ENCODE measurements around the gene FBXL3. TPM values are rescaled to one million over a fixed set of nuclear protein-coding genes. Genes with fewer than 3 reads are reported as not detected.

The FBXL3 gene
- total and polyA plus RNA-seq, 9 donors: 27.6 to 40.7 (median 35.5) TPM

GRCh38 chr13:77053192-77053591, 26.2 kb upstream of the FBXL3 start:
- no peak for DNase-seq
- Histone ChIP-seq H3K4me1 (ENCODE audit: control insufficient read depth, insufficient read depth, low read length) (no peaks in the 10 kb centered on the region), H3K27ac (ENCODE audit: low read length) (no peak overlapping the region), H3K36me3 (ENCODE audit: control insufficient read depth, insufficient read depth, low read length) (peaks cover 32% of the 10 kb centered on the region), H3K4me3 (ENCODE audit: low read length) (no peak overlapping the region), H3K27me3 (ENCODE audit: control insufficient read depth, insufficient read depth, low read length) (no peaks in the 10 kb centered on the region), H3K9me3 (replicated peaks; ENCODE audit: control insufficient read depth, low read depth, low read length) (no peaks in the 10 kb centered on the region)
- WGBS (ENCODE audit: insufficient coverage): no CpG with 5 or more reads among the region's 4 CpGs

- Histone ChIP-seq H3K27me3 (ENCODE audit: control insufficient read depth, insufficient read depth, low read length) (no peaks in the 10 kb centered on the region), H3K27ac (ENCODE audit: low read length) (no peak overlapping the region), H3K4me3 (ENCODE audit: low read length) (no peak overlapping the region), H3K4me1 (ENCODE audit: control insufficient read depth, insufficient read depth, low read length) (no peaks in the 10 kb centered on the region), H3K9me3 (replicated peaks; ENCODE audit: control insufficient read depth, low read depth, low read length) (no peaks in the 10 kb centered on the region), H3K36me3 (ENCODE audit: control insufficient read depth, insufficient read depth, low read length) (peaks cover 37% of the 10 kb centered on the region)
- DNase-seq: no peak
- WGBS (ENCODE audit: insufficient coverage): 55% methylated on average over 2 of the region's 4 CpGs
Measured at GRCh38 chr13:77048681-77049080, 21.7 kb upstream of the FBXL3 start.

- H3K27me3 ChIP-seq (ENCODE audit: control insufficient read depth, insufficient read depth, low read length): no peaks in the 10 kb centered on the region
- no peaks in the 10 kb centered on the region for H3K4me1 ChIP-seq (ENCODE audit: control insufficient read depth, insufficient read depth, low read length)
- DNase-seq: no peak
- 84% methylated on average over 5 of the region's 8 CpGs for WGBS (ENCODE audit: insufficient coverage)
- H3K9me3 ChIP-seq (replicated peaks; ENCODE audit: control insufficient read depth, low read depth, low read length): no peaks in the 10 kb centered on the region
- no peak overlapping the region for H3K27ac ChIP-seq (ENCODE audit: low read length)
- H3K4me3 ChIP-seq (ENCODE audit: low read length): no peak overlapping the region
- peaks cover 35% of the 10 kb centered on the region for H3K36me3 ChIP-seq (ENCODE audit: control insufficient read depth, insufficient read depth, low read length)
Measured at GRCh38 chr13:77047649-77048343, 20.8 kb upstream of the FBXL3 start.

GRCh38 chr13:77042566-77043177, 15.7 kb upstream of the FBXL3 start:
- Histone ChIP-seq H3K27ac (ENCODE audit: low read length) (no peak overlapping the region), H3K36me3 (ENCODE audit: control insufficient read depth, insufficient read depth, low read length) (peaks cover 19% of the 10 kb centered on the region), H3K4me3 (ENCODE audit: low read length) (no peak overlapping the region), H3K9me3 (replicated peaks; ENCODE audit: control insufficient read depth, low read depth, low read length) (no peaks in the 10 kb centered on the region), H3K4me1 (ENCODE audit: control insufficient read depth, insufficient read depth, low read length) (no peaks in the 10 kb centered on the region), H3K27me3 (ENCODE audit: control insufficient read depth, insufficient read depth, low read length) (no peaks in the 10 kb centered on the region)
- 82% methylated on average over 2 of the region's 5 CpGs for WGBS (ENCODE audit: insufficient coverage)
- no peak for DNase-seq

- H3K36me3 ChIP-seq (ENCODE audit: control insufficient read depth, insufficient read depth, low read length): peaks cover 9% of the 10 kb centered on the region
- H3K27me3 ChIP-seq (ENCODE audit: control insufficient read depth, insufficient read depth, low read length): no peaks in the 10 kb centered on the region
- H3K9me3 ChIP-seq (replicated peaks; ENCODE audit: control insufficient read depth, low read depth, low read length): no peaks in the 10 kb centered on the region
- H3K27ac ChIP-seq (ENCODE audit: low read length): no peak overlapping the region
- no peak overlapping the region for H3K4me3 ChIP-seq (ENCODE audit: low read length)
- 88% methylated on average over 8 of the region's 9 CpGs for WGBS (ENCODE audit: insufficient coverage)
- no peaks in the 10 kb centered on the region for H3K4me1 ChIP-seq (ENCODE audit: control insufficient read depth, insufficient read depth, low read length)
- DNase-seq: no peak
Measured at GRCh38 chr13:77040835-77041234, 13.9 kb upstream of the FBXL3 start.

- Histone ChIP-seq H3K27me3 (ENCODE audit: control insufficient read depth, insufficient read depth, low read length) (no peaks in the 10 kb centered on the region), H3K9me3 (replicated peaks; ENCODE audit: control insufficient read depth, low read depth, low read length) (no peaks in the 10 kb centered on the region), H3K4me3 (ENCODE audit: low read length) (no peak overlapping the region), H3K27ac (ENCODE audit: low read length) (no peak overlapping the region), H3K36me3 (ENCODE audit: control insufficient read depth, insufficient read depth, low read length) (peaks cover 8% of the 10 kb centered on the region), H3K4me1 (ENCODE audit: control insufficient read depth, insufficient read depth, low read length) (no peaks in the 10 kb centered on the region)
- 96% methylated on average over 6 of the region's 7 CpGs for WGBS (ENCODE audit: insufficient coverage)
- DNase-seq: no peak
Measured at GRCh38 chr13:77040076-77040475, 13.1 kb upstream of the FBXL3 start.

GRCh38 chr13:77038907-77039480, 12.0 kb upstream of the FBXL3 start:
- WGBS (ENCODE audit: insufficient coverage): no CpG with 5 or more reads among the region's 5 CpGs
- no peaks in the 10 kb centered on the region for H3K4me1 ChIP-seq (ENCODE audit: control insufficient read depth, insufficient read depth, low read length)
- no peaks in the 10 kb centered on the region for H3K27me3 ChIP-seq (ENCODE audit: control insufficient read depth, insufficient read depth, low read length)
- H3K4me3 ChIP-seq (ENCODE audit: low read length): no peak overlapping the region
- DNase-seq: no peak
- no peaks in the 10 kb centered on the region for H3K9me3 ChIP-seq (replicated peaks; ENCODE audit: control insufficient read depth, low read depth, low read length)
- no peak overlapping the region for H3K27ac ChIP-seq (ENCODE audit: low read length)
- peaks cover 3% of the 10 kb centered on the region for H3K36me3 ChIP-seq (ENCODE audit: control insufficient read depth, insufficient read depth, low read length)

GRCh38 chr13:77036279-77036678, 9.3 kb upstream of the FBXL3 start:
- WGBS (ENCODE audit: insufficient coverage): no CpG with 5 or more reads among the region's 1 CpG

GRCh38 chr13:77034881-77035280, 7.9 kb upstream of the FBXL3 start:
- WGBS (ENCODE audit: insufficient coverage): 100% methylated on average over 4 of the region's 5 CpGs
- no peak for DNase-seq

More at GRCh38 chr13:77036279-77036678, 9.3 kb upstream of the FBXL3 start:
- H3K9me3 ChIP-seq (replicated peaks; ENCODE audit: control insufficient read depth, low read depth, low read length): no peaks in the 10 kb centered on the region
- DNase-seq: peak; percentile 21
- no peak overlapping the region for H3K27ac ChIP-seq (ENCODE audit: low read length)
- H3K36me3 ChIP-seq (ENCODE audit: control insufficient read depth, insufficient read depth, low read length): no peaks in the 10 kb centered on the region
- no peaks in the 10 kb centered on the region for H3K4me1 ChIP-seq (ENCODE audit: control insufficient read depth, insufficient read depth, low read length)
- no peaks in the 10 kb centered on the region for H3K27me3 ChIP-seq (ENCODE audit: control insufficient read depth, insufficient read depth, low read length)
- no peak overlapping the region for H3K4me3 ChIP-seq (ENCODE audit: low read length)

GRCh38 chr13:77033717-77034302, 6.9 kb upstream of the FBXL3 start:
- no peak for DNase-seq
- Histone ChIP-seq H3K4me1 (ENCODE audit: control insufficient read depth, insufficient read depth, low read length) (no peaks in the 10 kb centered on the region), H3K36me3 (ENCODE audit: control insufficient read depth, insufficient read depth, low read length) (no peaks in the 10 kb centered on the region), H3K4me3 (ENCODE audit: low read length) (no peak overlapping the region), H3K27ac (ENCODE audit: low read length) (no peak overlapping the region), H3K27me3 (ENCODE audit: control insufficient read depth, insufficient read depth, low read length) (no peaks in the 10 kb centered on the region), H3K9me3 (replicated peaks; ENCODE audit: control insufficient read depth, low read depth, low read length) (no peaks in the 10 kb centered on the region)
- WGBS (ENCODE audit: insufficient coverage): no CpG with 5 or more reads among the region's 4 CpGs

More at GRCh38 chr13:77034881-77035280, 7.9 kb upstream of the FBXL3 start:
- no peaks in the 10 kb centered on the region for H3K9me3 ChIP-seq (replicated peaks; ENCODE audit: control insufficient read depth, low read depth, low read length)
- no peaks in the 10 kb centered on the region for H3K36me3 ChIP-seq (ENCODE audit: control insufficient read depth, insufficient read depth, low read length)
- no peak overlapping the region for H3K4me3 ChIP-seq (ENCODE audit: low read length)
- no peak overlapping the region for H3K27ac ChIP-seq (ENCODE audit: low read length)
- H3K4me1 ChIP-seq (ENCODE audit: control insufficient read depth, insufficient read depth, low read length): no peaks in the 10 kb centered on the region
- H3K27me3 ChIP-seq (ENCODE audit: control insufficient read depth, insufficient read depth, low read length): no peaks in the 10 kb centered on the region

All from muscle of leg (tissue), 11 donors.